ENCODE results near the gene CD3E. TPM values are rescaled to one million over a fixed set of nuclear protein-coding genes. Genes with fewer than 3 reads are reported as not detected.

CD3E gene
- total and polyA plus RNA-seq, 2 of the 13 experiments (the other 11 are each of a cell fraction or from before 2014, with no cell fraction given): not detected

DNA sequence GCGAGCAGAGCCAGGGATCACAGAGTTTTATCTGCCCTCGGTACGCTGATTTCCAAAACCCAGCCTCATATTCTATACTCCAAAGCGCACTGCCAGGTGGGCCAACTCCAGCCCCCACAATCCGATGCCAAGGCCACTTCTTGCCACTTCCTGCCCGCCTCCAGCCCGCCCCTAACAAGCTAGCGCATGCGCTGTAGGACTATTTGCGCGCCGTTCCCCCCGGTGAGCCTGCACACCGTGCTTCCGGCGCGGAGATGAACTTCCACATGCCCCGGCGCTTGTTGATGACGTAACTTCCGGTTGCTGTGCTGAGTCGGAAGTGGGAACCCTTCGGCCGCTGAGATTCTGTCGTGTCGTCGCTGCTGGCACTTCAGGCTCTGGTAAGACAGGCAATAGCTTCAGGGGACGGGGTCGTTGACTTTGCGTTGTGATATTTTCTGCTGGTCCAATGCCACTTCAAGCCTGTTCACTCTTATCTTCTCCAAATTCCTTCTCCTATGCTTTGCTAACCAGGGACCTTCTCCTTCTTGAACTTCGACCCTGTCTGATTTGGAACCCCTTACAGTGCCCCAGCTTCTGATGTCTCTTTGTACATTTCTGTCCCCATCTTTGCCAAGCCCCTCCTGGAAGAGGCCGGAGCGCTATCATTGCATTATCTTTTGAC is 54.9 kb downstream of the CD3E start, which contains the start of gene UBE4A (continued):
- TF ChIP-seq ARID3A (IDR thresholded peaks at IDR 0.05; ENCODE audit: low read depth, low read length) (peak; percentile 20; the same call in 1 of the 2 replicates), FOXP1 (IDR thresholded peaks at IDR 0.05) (no peak), FOXP1 (CRISPR knock-in tag; IDR thresholded peaks at IDR 0.05) (0 out of 2 replicates have a peak, but pooled peaks have one; percentile 7), FUBP1 (CRISPR knock-in tag; IDR thresholded peaks at IDR 0.05; ENCODE audit: borderline replicate concordance) (no peak), RFXANK (CRISPR knock-in tag; IDR thresholded peaks at IDR 0.05) (0 out of 2 replicates have a peak, but pooled peaks have one; percentile 54), DPF2 (CRISPR knock-in tag; IDR thresholded peaks at IDR 0.05; ENCODE audit: borderline replicate concordance, low read depth) (no peak), TARDBP (CRISPR knock-in tag; IDR thresholded peaks at IDR 0.05) (peak; percentile 92), ZBTB33 (CRISPR knock-in tag; IDR thresholded peaks at IDR 0.05) (0 out of 2 replicates have a peak, but pooled peaks have one; percentile 29), KLF6 (CRISPR knock-in tag; IDR thresholded peaks at IDR 0.05) (peak; percentile 81), ZNF749 (CRISPR knock-in tag; IDR thresholded peaks at IDR 0.05; ENCODE audit: borderline replicate concordance) (0 out of 2 replicates have a peak, but pooled peaks have one; percentile 36), ATF1 (CRISPR knock-in tag; IDR thresholded peaks at IDR 0.05) (peak; percentile 99), ZNF574 (CRISPR knock-in tag; IDR thresholded peaks at IDR 0.05) (peak; percentile 95), ELF4 (CRISPR knock-in tag; IDR thresholded peaks at IDR 0.05; ENCODE audit: borderline replicate concordance) (peak; percentile 80; the same call in 1 of the 2 replicates), KLF13 (CRISPR knock-in tag; IDR thresholded peaks at IDR 0.05) (no peak), HES4 (CRISPR knock-in tag; IDR thresholded peaks at IDR 0.05; ENCODE audit: borderline replicate concordance) (0 out of 2 replicates have a peak, but pooled peaks have one; percentile 25), FLYWCH1 (CRISPR knock-in tag; IDR thresholded peaks at IDR 0.05) (no peak), ZNF180 (CRISPR knock-in tag; IDR thresholded peaks at IDR 0.05; ENCODE audit: borderline replicate concordance, low read depth) (peak; percentile 43; the same call in 1 of the 2 replicates)
- TF ChIP-seq, protein P1, sequence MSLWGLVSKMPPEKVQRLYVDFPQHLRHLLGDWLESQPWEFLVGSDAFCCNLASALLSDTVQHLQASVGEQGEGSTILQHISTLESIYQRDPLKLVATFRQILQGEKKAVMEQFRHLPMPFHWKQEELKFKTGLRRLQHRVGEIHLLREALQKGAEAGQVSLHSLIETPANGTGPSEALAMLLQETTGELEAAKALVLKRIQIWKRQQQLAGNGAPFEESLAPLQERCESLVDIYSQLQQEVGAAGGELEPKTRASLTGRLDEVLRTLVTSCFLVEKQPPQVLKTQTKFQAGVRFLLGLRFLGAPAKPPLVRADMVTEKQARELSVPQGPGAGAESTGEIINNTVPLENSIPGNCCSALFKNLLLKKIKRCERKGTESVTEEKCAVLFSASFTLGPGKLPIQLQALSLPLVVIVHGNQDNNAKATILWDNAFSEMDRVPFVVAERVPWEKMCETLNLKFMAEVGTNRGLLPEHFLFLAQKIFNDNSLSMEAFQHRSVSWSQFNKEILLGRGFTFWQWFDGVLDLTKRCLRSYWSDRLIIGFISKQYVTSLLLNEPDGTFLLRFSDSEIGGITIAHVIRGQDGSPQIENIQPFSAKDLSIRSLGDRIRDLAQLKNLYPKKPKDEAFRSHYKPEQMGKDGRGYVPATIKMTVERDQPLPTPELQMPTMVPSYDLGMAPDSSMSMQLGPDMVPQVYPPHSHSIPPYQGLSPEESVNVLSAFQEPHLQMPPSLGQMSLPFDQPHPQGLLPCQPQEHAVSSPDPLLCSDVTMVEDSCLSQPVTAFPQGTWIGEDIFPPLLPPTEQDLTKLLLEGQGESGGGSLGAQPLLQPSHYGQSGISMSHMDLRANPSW (CRISPR knock-in tag; IDR thresholded peaks at IDR 0.05; ENCODE audit: borderline replicate concordance): 0 out of 2 replicates have a peak, but pooled peaks have one; percentile 31
